ENCODE results near the gene LRRC32.

The LRRC32 gene

GRCh38 chr11:76661834-76662434 is 8.6 kb downstream of the LRRC32 start:
- DNase-seq, result no peak

- DNase-seq, result no peak
These were observed 9.2 kb downstream of the LRRC32 start for GRCh38 chr11:76661306-76661751.

GRCh38 chr11:76660533-76661305 is 9.8 kb downstream of the LRRC32 start:
- DNase-seq, result no peak

- no peak for DNase-seq
These were observed 10.6 kb downstream of the LRRC32 start for GRCh38 chr11:76659672-76660532.

GRCh38 chr11:76658651-76659650 is 11.6 kb downstream of the LRRC32 start:
- no peak for DNase-seq

- no peak for DNase-seq
These were observed 12.3 kb downstream of the LRRC32 start for GRCh38 chr11:76658231-76658630.

- no peak for DNase-seq
These were observed 13.1 kb downstream of the LRRC32 start for GRCh38 chr11:76657187-76658170.

GRCh38 chr11:76656571-76657081 is 13.9 kb downstream of the LRRC32 start:
- no peak for DNase-seq

- no peak for DNase-seq
These were observed 14.5 kb downstream of the LRRC32 start for GRCh38 chr11:76656050-76656531.

GRCh38 chr11:76655501-76656049 is 15.0 kb downstream of the LRRC32 start:
- DNase-seq, result no peak

- DNase-seq, result no peak
These were observed 15.6 kb downstream of the LRRC32 start for GRCh38 chr11:76654980-76655379.

- no peak for DNase-seq
These were observed 16.2 kb downstream of the LRRC32 start for GRCh38 chr11:76654298-76654851.

GRCh38 chr11:76653674-76654284 is 16.8 kb downstream of the LRRC32 start:
- no peak for DNase-seq

GRCh38 chr11:76653012-76653673 is 17.4 kb downstream of the LRRC32 start:
- no peak for DNase-seq

GRCh38 chr11:76649851-76650372 is 20.6 kb downstream of the LRRC32 start:
- DNase-seq, result no peak

- DNase-seq, result no peak
These were observed 21.5 kb downstream of the LRRC32 start for GRCh38 chr11:76649011-76649410.

GRCh38 chr11:76648061-76648460 is 22.5 kb downstream of the LRRC32 start:
- DNase-seq, result no peak

GRCh38 chr11:76646882-76647534 is 23.5 kb downstream of the LRRC32 start:
- DNase-seq, result no peak
